K562 (cell line): Measurements from ENCODE around the gene TPD52L3. TPM values are rescaled to one million over a fixed set of nuclear protein-coding genes. Genes with fewer than 3 reads are reported as not detected.

Experiments used
- ATAC-seq: fragments of 200-7000 bp; cut with Tn5 transposase; 3 replicates; pipeline ENCODE4 v1.9.1; 2020; ENCODE audit warnings: moderate library complexity
- BruUV-seq: library from RNA; stranded (reverse); fragments of 400-500 nt; replicated peaks from 2 replicates; lab custom pipeline; 2021; lab: Mats Ljungman, UMichigan
- CTCF ChIA-PET: fragments of 300-600 bp; formaldehyde crosslinking; extraction: SDS; loops from one replicate; lab custom pipeline; 2021; ENCODE audit warnings: low intra/inter-chr PET ratio; lab: Yijun Ruan, JAX
- POLR2A ChIA-PET: fragments of 300-600, 350-650 bp; sonication (Branson Sonifier 250); formaldehyde crosslinking; extraction: SDS; loops from one replicate; lab custom pipeline; 2021; ENCODE audit warnings: antibody characterized with exemption, inconsistent platforms; lab: Yijun Ruan, JAX
- DNase-seq, 4 experiments: peaks; one replicate each; pipeline versions ENCODE4 v3.0.0 to v3.0.0-alpha.2; 2011 to 2018; ENCODE audit warnings: low spot score in 3 of 4, mixed read lengths in 3 of 4; ENCODE audit errors: extremely low read depth in 1 of 4
- FAIRE-seq: peaks from 2 replicates; lab custom pipeline; 2011; peaks lifted over from hg19 to GRCh38; lab: Jason Lieb, UNC
- H2AFZ ChIP-seq: 2 replicates; pipeline ENCODE4 v1.6.0; 2011; ENCODE audit warnings: low read depth, low read length, control low read depth, inconsistent platforms
- H3K27ac ChIP-seq: fragments of 200-600 bp; 3 replicates; pipeline ENCODE4 v1.8.0; 2011; ENCODE audit warnings: low read depth, mild to moderate bottlenecking, control low read depth, inconsistent platforms, low read length, moderate library complexity, mixed read lengths; ENCODE audit errors: extremely low read depth
- H3K27me3 ChIP-seq, 2 experiments: fragments of 300-600 bp in 1 of 2; 2 replicates in 1 of 2; 3 replicates in 1 of 2; pipeline versions ENCODE4 v1.6.0 to v1.8.0; 2011; ENCODE audit warnings: inconsistent platforms in 2 of 2, low read length in 2 of 2, mild to moderate bottlenecking in 1 of 2, mixed read lengths in 1 of 2, moderate library complexity in 1 of 2; ENCODE audit not compliant: control insufficient read depth in 2 of 2, insufficient read depth in 2 of 2
- H3K36me3 ChIP-seq: fragments of 300-600 bp; 3 replicates; pipeline ENCODE4 v1.8.0; 2011; ENCODE audit warnings: mild to moderate bottlenecking, low read length, inconsistent platforms; ENCODE audit not compliant: control insufficient read depth, insufficient read depth
- H3K4me1 ChIP-seq, 2 experiments: fragments of 200-600 bp in 1 of 2; replicated peaks in 1 of 2; 2 replicates in 1 of 2; 3 replicates in 1 of 2; pipeline versions ENCODE4 v1.5.1 to v1.8.0; 2011; ENCODE audit warnings: inconsistent platforms in 2 of 2, low read length in 2 of 2, mild to moderate bottlenecking in 1 of 2, mixed read lengths in 1 of 2, moderate library complexity in 1 of 2; ENCODE audit not compliant: control insufficient read depth in 2 of 2, insufficient read depth in 2 of 2
- H3K4me2 ChIP-seq: 2 replicates; pipeline ENCODE4 v1.6.1; 2011; ENCODE audit warnings: low read length, control low read depth, inconsistent platforms, mixed read lengths; ENCODE audit not compliant: insufficient read depth
- H3K4me3 ChIP-seq: fragments of 200-600 bp; sonication (generic), shearing (Covaris generic); 2 replicates; pipeline ENCODE4 v1.5.1; 2016; ENCODE audit warnings: control low read depth, inconsistent platforms
- H3K79me2 ChIP-seq: fragments of 200-600 bp; 3 replicates; pipeline ENCODE4 v1.8.0; 2011; ENCODE audit warnings: low read length, inconsistent platforms; ENCODE audit not compliant: control insufficient read depth, insufficient read depth
- H3K9ac ChIP-seq, 2 experiments: 2 replicates each; pipeline versions ENCODE4 v1.6.0 to v1.6.1; 2011; ENCODE audit warnings: low read depth in 2 of 2, low read length in 2 of 2, control low read depth in 1 of 2, inconsistent platforms in 1 of 2, mild to moderate bottlenecking in 1 of 2, mixed read lengths in 1 of 2; ENCODE audit not compliant: insufficient read depth in 1 of 2
- H3K9me1 ChIP-seq: one replicate; pipeline ENCODE4 v1.6.0; 2011; ENCODE audit warnings: inconsistent platforms, mild to moderate bottlenecking, low read length, moderate library complexity; ENCODE audit not compliant: control insufficient read depth, insufficient read depth
- H3K9me3 ChIP-seq: replicated peaks from 2 replicates; pipeline ENCODE4 v1.5.1; 2011; ENCODE audit warnings: low read depth, low read length, inconsistent platforms; ENCODE audit not compliant: control insufficient read depth, insufficient read depth
- H4K20me1 ChIP-seq: replicated peaks from 2 replicates; pipeline ENCODE4 v1.6.1; 2011; ENCODE audit warnings: low read length, inconsistent platforms, mixed read lengths; ENCODE audit not compliant: control insufficient read depth, insufficient read depth
- ATF1 ChIP-seq, 2 experiments: fragments of 450-650 bp in 1 of 2; IDR thresholded peaks; 2 replicates each; pipeline ENCODE4 v1.6.1; 2016; ENCODE audit warnings: missing compliant biosample characterization in 1 of 2, missing genetic modification characterization in 1 of 2
- ATF7 ChIP-seq: fragments of 450-650 bp; IDR thresholded peaks from 2 replicates; pipeline ENCODE4 v1.7.1; 2014; ENCODE audit warnings: mild to moderate bottlenecking, moderate library complexity
- CHD1 ChIP-seq: fragments of 200-600 bp; sonication (generic); IDR thresholded peaks from one replicate; pipeline ENCODE4 v1.6.1; 2012; ENCODE audit warnings: mild to moderate bottlenecking, moderate library complexity, low read length, inconsistent platforms
- CHD2 ChIP-seq: IDR thresholded peaks from 2 replicates; pipeline ENCODE4 v1.6.1; 2011; ENCODE audit warnings: low read depth, low read length
- GATAD2B ChIP-seq: fragments of 450-650 bp; IDR thresholded peaks from 2 replicates; pipeline ENCODE4 v1.6.1; 2017; ENCODE audit warnings: mild to moderate bottlenecking, borderline replicate concordance
- L3MBTL2 ChIP-seq: fragments of 450-650 bp; IDR thresholded peaks from 2 replicates; pipeline ENCODE4 v1.6.1; 2016; ENCODE audit warnings: mild to moderate bottlenecking, moderate library complexity
- MAFK ChIP-seq: IDR thresholded peaks from 2 replicates; pipeline ENCODE4 v1.6.1; 2011; ENCODE audit warnings: low read length, improper control_type of control experiment
- PHB2 ChIP-seq: fragments of 450-650 bp; IDR thresholded peaks from 2 replicates; pipeline ENCODE4 v1.6.1; 2017; ENCODE audit warnings: low read depth
- POLR2B ChIP-seq: fragments of 450-650 bp; IDR thresholded peaks from 2 replicates; pipeline ENCODE4 v1.6.1; 2018; ENCODE audit warnings: low read depth; ENCODE audit not compliant: partially characterized antibody
- SMAD1 ChIP-seq: fragments of 150-350 bp; IDR thresholded peaks from 2 replicates; pipeline ENCODE4 v1.6.1; 2014; ENCODE audit warnings: low read length, low read depth; ENCODE audit not compliant: partially characterized antibody
- SMC3 ChIP-seq: conservative IDR thresholded peaks from 2 replicates; pipeline ENCODE4 v1.6.1; 2011; ENCODE audit warnings: low read depth, low read length, improper control_type of control experiment; ENCODE audit not compliant: insufficient read depth
- TAF15 ChIP-seq: fragments of 200-400 bp; formaldehyde crosslinking; IDR thresholded peaks from 2 replicates; pipeline ENCODE4 v1.6.1; 2017; ENCODE audit warnings: mild to moderate bottlenecking, low read depth, low read length, moderate library complexity
- ZNF77 ChIP-seq: fragments of 250-450 bp; sonication (Bioruptor Pico); IDR thresholded peaks from 2 replicates; pipeline ENCODE4 v1.5.0; 2020
- ZNF785 ChIP-seq: fragments of 250-450 bp; sonication (Bioruptor Pico); IDR thresholded peaks from 2 replicates; pipeline ENCODE4 v1.4.0; 2020; ENCODE audit warnings: mild to moderate bottlenecking
- WGBS: fragments of 100-300 bp; shearing (Covaris generic); methylation state at CpG from one replicate; pipeline ENCODE4 v1.1.6; 2016; ENCODE audit warnings: low coverage, mixed read lengths; ENCODE audit not compliant: insufficient coverage; ENCODE audit errors: missing lambda C conversion rate; 5-methylcytosine and 5-hydroxymethylcytosine counted together
- in situ Hi-C: fragments of 300-500 bp; cut with MboI; formaldehyde crosslinking; loops from 4 replicates; pipeline ENCODE4 v1.15.0; 2018; ENCODE audit warnings: inconsistent platforms, mixed read lengths
- intact Hi-C: fragments of 100-400 bp; cut with micrococcal nuclease; formaldehyde crosslinking; loops from 2 replicates; pipeline ENCODE4 v1.14.2; 2022
- polyA plus RNA-seq, 8 experiments: library from polyadenylated mRNA; depleted of rRNA in 4 of 8; stranded (reverse) in 5 of 8; unstranded in 3 of 8; fragments of >200 nt; fragmentation: Nextera tagmentation in 2 of 8; fragmentation: Illumina TruSeq in 1 of 8; extraction: Ambion mirVana in 2 of 8; extraction: Trizol in 1 of 8; gene quantifications; 2 replicates each; pipeline versions ENCODE4 v1.2.1 to v1.2.3, GENCODE V29; 2011 to 2014; ENCODE audit warnings: inconsistent platforms in 1 of 8, missing spikeins in 1 of 8
- total RNA-seq, 7 experiments: library from RNA; depleted of rRNA in 6 of 7; stranded (reverse); fragments of >200 nt in 6 of 7; fragmentation: Illumina TruSeq in 2 of 7; extraction: Trizol in 2 of 7; gene quantifications; 2 replicates each; pipeline versions ENCODE4 v1.2.1 to v1.2.3, GENCODE V29; 2011 to 2021; ENCODE audit warnings: low replicate concordance in 1 of 7
- TF ChIP-seq, protein P1 (sequence below): fragments of 250-450 bp; sonication (Bioruptor Pico); IDR thresholded peaks from 2 replicates; pipeline ENCODE4 v1.9.0; 2021; ENCODE audit warnings: mild to moderate bottlenecking, inconsistent platforms
- TF ChIP-seq, protein P2 (sequence below): fragments of 250-450 bp; sonication (Bioruptor Pico); IDR thresholded peaks from 2 replicates; pipeline ENCODE4 v1.5.0; 2020; ENCODE audit warnings: mild to moderate bottlenecking, borderline replicate concordance
- TF ChIP-seq, protein P3 (sequence below): fragments of 450-650 bp; conservative IDR thresholded peaks from 2 replicates; pipeline ENCODE4 v1.6.1; 2016; ENCODE audit warnings: missing genetic modification characterization, low read depth, mild to moderate bottlenecking, missing compliant biosample characterization, moderate library complexity
- TF ChIP-seq, protein P4 (sequence below): fragments of 450-650 bp; formaldehyde crosslinking; IDR thresholded peaks from 2 replicates; pipeline ENCODE4 v1.4.0; 2022; ENCODE audit warnings: missing genetic modification characterization

TPD52L3 gene
- total and polyA plus RNA-seq, 9 of the 15 experiments (the other 6 are each of a cell fraction or from before 2014, with no cell fraction given) = not detected

DNA sequence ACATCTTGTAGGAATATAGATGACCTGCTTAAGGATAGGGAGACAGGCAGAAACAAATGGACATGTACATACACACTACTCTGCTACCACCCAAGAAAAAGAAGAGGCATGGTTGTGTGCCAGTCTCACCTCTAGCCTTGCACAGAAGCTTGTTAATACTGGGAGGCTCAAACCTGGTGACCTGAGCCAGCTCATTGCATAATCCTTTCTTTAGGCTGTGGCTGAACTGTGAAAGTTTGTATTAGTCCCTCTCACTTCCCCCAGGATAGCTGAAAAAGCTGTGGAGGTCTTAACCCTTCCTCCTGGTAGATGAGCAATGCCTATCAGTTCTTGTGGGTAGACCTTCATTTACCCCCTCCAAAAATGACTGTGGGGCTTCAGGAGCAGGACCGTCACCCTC, 28.7 kb downstream of the TPD52L3 start:
- BruUV-seq = no TSS peak
- ATAC-seq (no peak), FAIRE-seq (no peak), DNase-seq (no peak)
- Histone ChIP-seq H3K4me3 (no peak overlapping the region), H3K79me2 (no peaks in the 10 kb centered on the region), H3K27me3 (no peaks in the 10 kb centered on the region), H2AFZ (no peak overlapping the region), H3K27ac (no peak overlapping the region), H3K4me2 (no peak overlapping the region), H3K4me1 (no peaks in the 10 kb centered on the region), H4K20me1 (no peaks in the 10 kb centered on the region), H3K9me1 (no peaks in the 10 kb centered on the region), H3K9ac (no peak overlapping the region), H3K36me3 (no peaks in the 10 kb centered on the region), H3K9me3 (no peaks in the 10 kb centered on the region)
- ChIA-PET POLR2A (interaction anchor here (0.6 kb wide), 1 partner anchor 310 kb away, joined by 3 read pairs; no protein-coding TSS in a partner anchor), CTCF (no interaction called here)
- in situ Hi-C loops (no loop called here), intact Hi-C loops (loop anchor here (5.0 kb wide), 1 partner anchor 380 kb away; no protein-coding TSS in a partner anchor)
- 0% methylated on average over 1 of the region's 1 CpG for WGBS
- TF ChIP-seq GATAD2B (no peak), ZNF785 (no peak), L3MBTL2 (no peak), CHD1 (no peak), MAFK (no peak), POLR2B (no peak), ATF1 (CRISPR knock-in tag; IDR thresholded peaks at IDR 0.05) (no peak), ATF1 (tag; IDR thresholded peaks at IDR 0.05) (no peak), PHB2 (no peak), SMC3 (no peak), ZNF77 (CRISPR knock-in tag) (no peak), TAF15 (no peak), ATF7 (no peak), CHD2 (no peak), SMAD1 (no peak)
- TF ChIP-seq, protein P1, sequence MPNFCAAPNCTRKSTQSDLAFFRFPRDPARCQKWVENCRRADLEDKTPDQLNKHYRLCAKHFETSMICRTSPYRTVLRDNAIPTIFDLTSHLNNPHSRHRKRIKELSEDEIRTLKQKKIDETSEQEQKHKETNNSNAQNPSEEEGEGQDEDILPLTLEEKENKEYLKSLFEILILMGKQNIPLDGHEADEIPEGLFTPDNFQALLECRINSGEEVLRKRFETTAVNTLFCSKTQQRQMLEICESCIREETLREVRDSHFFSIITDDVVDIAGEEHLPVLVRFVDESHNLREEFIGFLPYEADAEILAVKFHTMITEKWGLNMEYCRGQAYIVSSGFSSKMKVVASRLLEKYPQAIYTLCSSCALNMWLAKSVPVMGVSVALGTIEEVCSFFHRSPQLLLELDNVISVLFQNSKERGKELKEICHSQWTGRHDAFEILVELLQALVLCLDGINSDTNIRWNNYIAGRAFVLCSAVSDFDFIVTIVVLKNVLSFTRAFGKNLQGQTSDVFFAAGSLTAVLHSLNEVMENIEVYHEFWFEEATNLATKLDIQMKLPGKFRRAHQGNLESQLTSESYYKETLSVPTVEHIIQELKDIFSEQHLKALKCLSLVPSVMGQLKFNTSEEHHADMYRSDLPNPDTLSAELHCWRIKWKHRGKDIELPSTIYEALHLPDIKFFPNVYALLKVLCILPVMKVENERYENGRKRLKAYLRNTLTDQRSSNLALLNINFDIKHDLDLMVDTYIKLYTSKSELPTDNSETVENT (CRISPR knock-in tag) = no peak
- TF ChIP-seq, protein P2, sequence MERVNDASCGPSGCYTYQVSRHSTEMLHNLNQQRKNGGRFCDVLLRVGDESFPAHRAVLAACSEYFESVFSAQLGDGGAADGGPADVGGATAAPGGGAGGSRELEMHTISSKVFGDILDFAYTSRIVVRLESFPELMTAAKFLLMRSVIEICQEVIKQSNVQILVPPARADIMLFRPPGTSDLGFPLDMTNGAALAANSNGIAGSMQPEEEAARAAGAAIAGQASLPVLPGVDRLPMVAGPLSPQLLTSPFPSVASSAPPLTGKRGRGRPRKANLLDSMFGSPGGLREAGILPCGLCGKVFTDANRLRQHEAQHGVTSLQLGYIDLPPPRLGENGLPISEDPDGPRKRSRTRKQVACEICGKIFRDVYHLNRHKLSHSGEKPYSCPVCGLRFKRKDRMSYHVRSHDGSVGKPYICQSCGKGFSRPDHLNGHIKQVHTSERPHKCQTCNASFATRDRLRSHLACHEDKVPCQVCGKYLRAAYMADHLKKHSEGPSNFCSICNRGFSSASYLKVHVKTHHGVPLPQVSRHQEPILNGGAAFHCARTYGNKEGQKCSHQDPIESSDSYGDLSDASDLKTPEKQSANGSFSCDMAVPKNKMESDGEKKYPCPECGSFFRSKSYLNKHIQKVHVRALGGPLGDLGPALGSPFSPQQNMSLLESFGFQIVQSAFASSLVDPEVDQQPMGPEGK (CRISPR knock-in tag) = no peak
- TF ChIP-seq, protein P3, sequence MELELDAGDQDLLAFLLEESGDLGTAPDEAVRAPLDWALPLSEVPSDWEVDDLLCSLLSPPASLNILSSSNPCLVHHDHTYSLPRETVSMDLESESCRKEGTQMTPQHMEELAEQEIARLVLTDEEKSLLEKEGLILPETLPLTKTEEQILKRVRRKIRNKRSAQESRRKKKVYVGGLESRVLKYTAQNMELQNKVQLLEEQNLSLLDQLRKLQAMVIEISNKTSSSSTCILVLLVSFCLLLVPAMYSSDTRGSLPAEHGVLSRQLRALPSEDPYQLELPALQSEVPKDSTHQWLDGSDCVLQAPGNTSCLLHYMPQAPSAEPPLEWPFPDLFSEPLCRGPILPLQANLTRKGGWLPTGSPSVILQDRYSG (tag) = no peak
- TF ChIP-seq, protein P4, sequence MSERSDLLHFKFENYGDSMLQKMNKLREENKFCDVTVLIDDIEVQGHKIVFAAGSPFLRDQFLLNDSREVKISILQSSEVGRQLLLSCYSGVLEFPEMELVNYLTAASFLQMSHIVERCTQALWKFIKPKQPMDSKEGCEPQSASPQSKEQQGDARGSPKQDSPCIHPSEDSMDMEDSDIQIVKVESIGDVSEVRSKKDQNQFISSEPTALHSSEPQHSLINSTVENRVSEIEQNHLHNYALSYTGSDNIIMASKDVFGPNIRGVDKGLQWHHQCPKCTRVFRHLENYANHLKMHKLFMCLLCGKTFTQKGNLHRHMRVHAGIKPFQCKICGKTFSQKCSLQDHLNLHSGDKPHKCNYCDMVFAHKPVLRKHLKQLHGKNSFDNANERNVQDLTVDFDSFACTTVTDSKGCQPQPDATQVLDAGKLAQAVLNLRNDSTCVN (CRISPR knock-in tag) = no peak
